ENCODE data around the gene PPP6R1. TPM values are rescaled to one million over a fixed set of nuclear protein-coding genes. Genes with fewer than 3 reads are reported as not detected.

PPP6R1 gene
- total RNA-seq, 1 donor from 2014 or later: 10.4 TPM

GRCh38 chr19:55259540-55260210 lies 858 bp upstream of the PPP6R1 start:
- no peak for DNase-seq (ENCODE audit: low spot score)

GRCh38 chr19:55258476-55258827 lies 365 bp downstream of the PPP6R1 start:
- no peak for DNase-seq (ENCODE audit: low spot score)

- no peak for DNase-seq (ENCODE audit: low spot score)
Observed at GRCh38 chr19:55257461-55258420, 1.1 kb downstream of the PPP6R1 start.

- no peak for DNase-seq (ENCODE audit: low spot score)
Observed at GRCh38 chr19:55256562-55257460, 2.0 kb downstream of the PPP6R1 start.

GRCh38 chr19:55255618-55256423 lies 3.0 kb downstream of the PPP6R1 start:
- no peak for DNase-seq (ENCODE audit: low spot score)

GRCh38 chr19:55254625-55254977 lies 4.2 kb downstream of the PPP6R1 start:
- DNase-seq (ENCODE audit: low spot score): no peak

GRCh38 chr19:55253842-55254624 lies 4.8 kb downstream of the PPP6R1 start:
- peak; percentile 13 for DNase-seq (ENCODE audit: low spot score)

- DNase-seq (ENCODE audit: low spot score): no peak
Observed at GRCh38 chr19:55252760-55253663, 5.8 kb downstream of the PPP6R1 start.

- DNase-seq (ENCODE audit: low spot score): no peak
Observed at GRCh38 chr19:55251341-55252081, 7.3 kb downstream of the PPP6R1 start.

- no peak for DNase-seq (ENCODE audit: low spot score)
Observed at GRCh38 chr19:55250262-55251036, 8.4 kb downstream of the PPP6R1 start.

- no peak for DNase-seq (ENCODE audit: low spot score)
Observed at GRCh38 chr19:55249841-55250240, 9.0 kb downstream of the PPP6R1 start.

- DNase-seq (ENCODE audit: low spot score): no peak
Observed at GRCh38 chr19:55248704-55249103, 10.1 kb downstream of the PPP6R1 start.

GRCh38 chr19:55248166-55248675 lies 10.6 kb downstream of the PPP6R1 start:
- DNase-seq (ENCODE audit: low spot score): no peak

GRCh38 chr19:55247621-55248099 lies 11.2 kb downstream of the PPP6R1 start:
- peak; percentile 25 for DNase-seq (ENCODE audit: low spot score)

GRCh38 chr19:55246462-55247451 lies 12.1 kb downstream of the PPP6R1 start:
- no peak for DNase-seq (ENCODE audit: low spot score)

Measured in umbilical cord (tissue), 2 donors.